ENCODE data around the gene GDPD4. TPM values are rescaled to one million over a fixed set of nuclear protein-coding genes. Genes with fewer than 3 reads are reported as not detected.

GDPD4 gene
- polyA plus RNA-seq, 1 experiment: not detected

DNA sequence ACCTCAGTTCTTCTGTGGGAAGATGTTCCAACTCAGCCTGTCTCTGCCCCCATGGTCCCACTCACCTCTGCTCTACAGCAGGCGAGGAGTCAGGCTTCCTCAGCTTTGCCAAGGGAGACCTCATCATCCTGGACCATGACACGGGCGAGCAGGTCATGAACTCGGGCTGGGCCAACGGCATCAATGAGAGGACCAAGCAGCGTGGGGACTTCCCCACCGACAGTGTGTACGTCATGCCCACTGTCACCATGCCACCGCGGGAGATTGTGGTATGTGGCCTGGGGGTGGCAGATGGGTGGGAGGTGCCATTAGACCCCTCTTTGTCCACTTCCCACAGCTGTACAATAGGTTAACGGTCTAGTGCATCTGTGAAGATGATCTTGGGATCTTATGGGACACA lies 100.1 kb downstream of the GDPD4 start:
- H3K27ac ChIP-seq (ENCODE audit: low read depth, low read length): no peak overlapping the region
- ChIA-PET POLR2A (no interaction called here), CTCF (interaction anchor here (2.3 kb wide), 1 partner anchor 13 kb away, joined by 13 read pairs; no protein-coding TSS in a partner anchor)
- TF ChIP-seq, protein P1, sequence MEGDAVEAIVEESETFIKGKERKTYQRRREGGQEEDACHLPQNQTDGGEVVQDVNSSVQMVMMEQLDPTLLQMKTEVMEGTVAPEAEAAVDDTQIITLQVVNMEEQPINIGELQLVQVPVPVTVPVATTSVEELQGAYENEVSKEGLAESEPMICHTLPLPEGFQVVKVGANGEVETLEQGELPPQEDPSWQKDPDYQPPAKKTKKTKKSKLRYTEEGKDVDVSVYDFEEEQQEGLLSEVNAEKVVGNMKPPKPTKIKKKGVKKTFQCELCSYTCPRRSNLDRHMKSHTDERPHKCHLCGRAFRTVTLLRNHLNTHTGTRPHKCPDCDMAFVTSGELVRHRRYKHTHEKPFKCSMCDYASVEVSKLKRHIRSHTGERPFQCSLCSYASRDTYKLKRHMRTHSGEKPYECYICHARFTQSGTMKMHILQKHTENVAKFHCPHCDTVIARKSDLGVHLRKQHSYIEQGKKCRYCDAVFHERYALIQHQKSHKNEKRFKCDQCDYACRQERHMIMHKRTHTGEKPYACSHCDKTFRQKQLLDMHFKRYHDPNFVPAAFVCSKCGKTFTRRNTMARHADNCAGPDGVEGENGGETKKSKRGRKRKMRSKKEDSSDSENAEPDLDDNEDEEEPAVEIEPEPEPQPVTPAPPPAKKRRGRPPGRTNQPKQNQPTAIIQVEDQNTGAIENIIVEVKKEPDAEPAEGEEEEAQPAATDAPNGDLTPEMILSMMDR (IDR thresholded peaks at IDR 0.05; ENCODE audit: low read depth, low read length): no peak
- H3K27me3 ChIP-seq (ENCODE audit: control insufficient read depth, insufficient read depth, low read length): no peaks in the 10 kb centered on the region
- H3K4me3 ChIP-seq (ENCODE audit: low read depth, low read length): no peak overlapping the region
- peaks cover 5% of the 10 kb centered on the region; the same call in 1 of the 2 replicates for H3K9me3 ChIP-seq (ENCODE audit: control insufficient read depth, insufficient read depth, low read length)
- DNase-seq (ENCODE audit: low read depth, low spot score): no peak

GRCh38 chr11:77200351-77201268 lies 100.9 kb downstream of the GDPD4 start:
- DNase-seq (ENCODE audit: low read depth, low spot score): no peak
- ChIA-PET CTCF (interaction anchor here (2.3 kb wide), 1 partner anchor 12 kb away, joined by 13 read pairs; no protein-coding TSS in a partner anchor), POLR2A (no interaction called here)
- no peak overlapping the region for H3K4me3 ChIP-seq (ENCODE audit: low read depth, low read length)
- no peaks in the 10 kb centered on the region for H3K27me3 ChIP-seq (ENCODE audit: control insufficient read depth, insufficient read depth, low read length)
- H3K9me3 ChIP-seq (ENCODE audit: control insufficient read depth, insufficient read depth, low read length): peaks cover 5% of the 10 kb centered on the region; the same call in 1 of the 2 replicates
- H3K27ac ChIP-seq (ENCODE audit: low read depth, low read length): no peak overlapping the region
- TF ChIP-seq, protein P1 (IDR thresholded peaks at IDR 0.05; ENCODE audit: low read depth, low read length): no peak

GRCh38 chr11:77199137-77199745 lies 102.2 kb downstream of the GDPD4 start:
- no peak for DNase-seq (ENCODE audit: low read depth, low spot score)
- ChIA-PET POLR2A (interaction anchor here (0.7 kb wide), 1 partner anchor 197 kb away, joined by 3 read pairs; no protein-coding TSS in a partner anchor), CTCF (interaction anchor here (0.6 to 1.1 kb wide), 4 partner anchors 125 to 349 kb away, joined by 3 to 7 read pairs (median 3); no protein-coding TSS in a partner anchor)

DNA sequence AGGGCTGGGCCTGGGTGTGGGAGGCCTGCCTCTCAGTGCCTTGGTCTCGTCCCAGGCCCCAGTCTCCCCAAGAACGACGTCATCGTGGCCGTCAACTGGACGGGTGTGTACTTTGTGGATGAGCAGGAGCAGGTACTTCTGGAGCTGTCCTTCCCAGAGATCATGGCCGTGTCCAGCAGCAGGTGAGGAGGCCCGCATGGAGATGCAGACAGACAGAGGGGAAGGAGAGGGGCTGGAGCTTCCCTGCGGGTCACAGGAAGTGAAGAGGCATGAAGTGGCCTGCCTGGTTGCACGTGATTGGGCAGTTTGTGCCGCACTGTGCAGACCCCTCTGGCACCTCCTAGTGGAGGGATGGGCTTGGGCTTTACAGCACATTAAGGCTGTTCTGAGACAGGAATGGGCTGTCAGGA lies 103.0 kb downstream of the GDPD4 start:
- no peak overlapping the region for H3K4me3 ChIP-seq (ENCODE audit: low read depth, low read length)
- TF ChIP-seq, protein P1 (IDR thresholded peaks at IDR 0.05; ENCODE audit: low read depth, low read length): peak; percentile 44
- CTCF ChIA-PET: interaction anchor here (0.6 to 5.4 kb wide), 5 partner anchors 125 to 350 kb away, joined by 3 to 93 read pairs (median 3); no protein-coding TSS in a partner anchor

More at GRCh38 chr11:77199137-77199745, 102.2 kb downstream of the GDPD4 start:
- no peak overlapping the region for H3K27ac ChIP-seq (ENCODE audit: low read depth, low read length)
- no peaks in the 10 kb centered on the region for H3K27me3 ChIP-seq (ENCODE audit: control insufficient read depth, insufficient read depth, low read length)
- H3K4me3 ChIP-seq (ENCODE audit: low read depth, low read length): no peak overlapping the region
- TF ChIP-seq, protein P1 (IDR thresholded peaks at IDR 0.05; ENCODE audit: low read depth, low read length): no peak
- peaks cover 5% of the 10 kb centered on the region; the same call in 1 of the 2 replicates for H3K9me3 ChIP-seq (ENCODE audit: control insufficient read depth, insufficient read depth, low read length)

More for the DNA sequence above, 103.0 kb downstream of the GDPD4 start:
- Histone ChIP-seq H3K27ac (ENCODE audit: low read depth, low read length) (no peak overlapping the region), H3K9me3 (ENCODE audit: control insufficient read depth, insufficient read depth, low read length) (peaks cover 5% of the 10 kb centered on the region; the same call in 1 of the 2 replicates), H3K27me3 (ENCODE audit: control insufficient read depth, insufficient read depth, low read length) (no peaks in the 10 kb centered on the region)
- DNase-seq (ENCODE audit: low read depth, low spot score): no peak
- POLR2A ChIA-PET: no interaction called here

Data from AG04450 (cell line).